MM.1S (cell line): ENCODE data around the gene MYO1F.

Experiments used
- DNase-seq: peaks from one replicate; pipeline ENCODE4 v3.0.0-alpha.2; 2015
- H2AFZ ChIP-seq: fragments of 300-600 bp; sonication (generic); 2 replicates; pipeline ENCODE4 v1.6.0; 2016; ENCODE audit warnings: antibody characterized with exemption, low read length
- H3F3A ChIP-seq: fragments of 300-600 bp; sonication (generic); 2 replicates; pipeline ENCODE4 v1.6.1; 2016; ENCODE audit warnings: mild to moderate bottlenecking, antibody characterized with exemption, low read length, moderate library complexity, mixed read lengths; ENCODE audit not compliant: insufficient read depth
- H3K27ac ChIP-seq: fragments of 300-600 bp; sonication (generic); 2 replicates; pipeline ENCODE4 v1.5.1; 2016; ENCODE audit warnings: mild to moderate bottlenecking, low read length
- H3K27me3 ChIP-seq: fragments of 300-600 bp; sonication (generic); replicated peaks from 2 replicates; pipeline ENCODE4 v1.6.0; 2016; ENCODE audit warnings: low read length; ENCODE audit not compliant: insufficient read depth
- H3K36me3 ChIP-seq: fragments of 300-600 bp; sonication (generic); replicated peaks from 2 replicates; pipeline ENCODE4 v1.6.1; 2016; ENCODE audit warnings: mild to moderate bottlenecking, low read length, mixed read lengths; ENCODE audit not compliant: insufficient read depth
- H3K4me1 ChIP-seq: fragments of 300-600 bp; sonication (generic); 2 replicates; pipeline ENCODE4 v1.6.1; 2016; ENCODE audit warnings: low read length, mixed read lengths
- H3K4me2 ChIP-seq: fragments of 300-600 bp; sonication (generic); 2 replicates; pipeline ENCODE4 v1.6.0; 2016; ENCODE audit warnings: low read depth, low read length
- H3K4me3 ChIP-seq: fragments of 300-600 bp; sonication (generic); 2 replicates; pipeline ENCODE4 v1.5.1; 2016; ENCODE audit warnings: low read length, mixed read lengths
- H3K79me2 ChIP-seq: fragments of 300-600 bp; sonication (generic); 2 replicates; pipeline ENCODE4 v1.6.1; 2016; ENCODE audit warnings: mixed run types, low read length, mixed read lengths
- H3K9ac ChIP-seq: fragments of 300-600 bp; sonication (generic); 2 replicates; pipeline ENCODE4 v1.6.1; 2016; ENCODE audit warnings: low read length, mixed read lengths
- H3K9me2 ChIP-seq: fragments of 300-600 bp; sonication (generic); replicated peaks from 2 replicates; pipeline ENCODE4 v1.6.1; 2016; ENCODE audit warnings: mild to moderate bottlenecking, low read length, mixed read lengths; ENCODE audit not compliant: insufficient read depth
- H3K9me3 ChIP-seq: fragments of 300-600 bp; sonication (generic); replicated peaks from 2 replicates; pipeline ENCODE4 v1.6.1; 2016; ENCODE audit warnings: mild to moderate bottlenecking, low read length, mixed read lengths; ENCODE audit not compliant: insufficient read depth
- H4K20me1 ChIP-seq: fragments of 300-600 bp; sonication (generic); 2 replicates; pipeline ENCODE4 v1.6.1; 2016; ENCODE audit warnings: mild to moderate bottlenecking, low read length, moderate library complexity, mixed read lengths; ENCODE audit not compliant: insufficient read depth
- EZH2 ChIP-seq: fragments of 300-600 bp; sonication (generic); optimal IDR thresholded peaks from 2 replicates; pipeline ENCODE3; 2017; ENCODE audit warnings: low read depth, mild to moderate bottlenecking, antibody characterized with exemption, low read length, mixed read lengths
- EZH2phosphoT487 ChIP-seq: fragments of 300-600 bp; sonication (generic); IDR thresholded peaks from 2 replicates; pipeline ENCODE4 v1.6.1; 2018; ENCODE audit warnings: antibody characterized with exemption, low read length
- TF ChIP-seq, protein P1 (sequence below): fragments of 300-600 bp; sonication (generic); IDR thresholded peaks from 2 replicates; pipeline ENCODE4 v1.5.1; 2016; ENCODE audit warnings: antibody characterized with exemption, low read length, mixed read lengths

Gene MYO1F

DNA sequence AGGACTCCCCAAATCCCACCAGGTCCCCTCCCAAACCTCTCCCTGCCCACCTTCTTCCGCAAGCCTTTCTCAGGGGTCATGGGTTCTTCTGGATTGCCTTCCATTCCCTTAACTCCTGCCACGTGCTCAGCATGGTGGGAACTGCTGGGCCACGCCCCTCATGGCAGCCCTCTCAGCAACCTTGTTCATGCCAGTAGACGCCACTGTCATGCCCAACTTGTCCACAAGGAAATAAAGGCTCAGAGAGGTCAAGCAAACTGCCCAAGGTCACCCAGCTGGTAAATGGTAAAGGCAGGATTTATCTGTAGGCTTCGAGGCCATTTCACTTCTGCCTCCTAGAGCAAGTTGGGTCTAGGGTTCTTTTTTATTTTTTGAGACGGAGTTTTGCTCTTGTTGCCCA, 85.7 kb downstream of the MYO1F start:
- DNase-seq, result no peak
- H3K9ac ChIP-seq, result no peak overlapping the region

GRCh38 chr19:8490873-8491272, 86.4 kb downstream of the MYO1F start:
- peaks cover 6% of the 10 kb centered on the region; the same call in 1 of the 2 replicates for H3K79me2 ChIP-seq
- H4K20me1 ChIP-seq, result no peaks in the 10 kb centered on the region
- no peaks in the 10 kb centered on the region for H3K4me1 ChIP-seq
- no peaks in the 10 kb centered on the region for H3K9me2 ChIP-seq
- no peak for DNase-seq
- no peak overlapping the region for H3K9ac ChIP-seq
- H3F3A ChIP-seq, result no peaks in the 10 kb centered on the region
- H3K4me3 ChIP-seq, result no peak overlapping the region
- H3K27ac ChIP-seq, result no peak overlapping the region
- peaks cover 9% of the 10 kb centered on the region for H3K36me3 ChIP-seq
- TF ChIP-seq, protein P1, sequence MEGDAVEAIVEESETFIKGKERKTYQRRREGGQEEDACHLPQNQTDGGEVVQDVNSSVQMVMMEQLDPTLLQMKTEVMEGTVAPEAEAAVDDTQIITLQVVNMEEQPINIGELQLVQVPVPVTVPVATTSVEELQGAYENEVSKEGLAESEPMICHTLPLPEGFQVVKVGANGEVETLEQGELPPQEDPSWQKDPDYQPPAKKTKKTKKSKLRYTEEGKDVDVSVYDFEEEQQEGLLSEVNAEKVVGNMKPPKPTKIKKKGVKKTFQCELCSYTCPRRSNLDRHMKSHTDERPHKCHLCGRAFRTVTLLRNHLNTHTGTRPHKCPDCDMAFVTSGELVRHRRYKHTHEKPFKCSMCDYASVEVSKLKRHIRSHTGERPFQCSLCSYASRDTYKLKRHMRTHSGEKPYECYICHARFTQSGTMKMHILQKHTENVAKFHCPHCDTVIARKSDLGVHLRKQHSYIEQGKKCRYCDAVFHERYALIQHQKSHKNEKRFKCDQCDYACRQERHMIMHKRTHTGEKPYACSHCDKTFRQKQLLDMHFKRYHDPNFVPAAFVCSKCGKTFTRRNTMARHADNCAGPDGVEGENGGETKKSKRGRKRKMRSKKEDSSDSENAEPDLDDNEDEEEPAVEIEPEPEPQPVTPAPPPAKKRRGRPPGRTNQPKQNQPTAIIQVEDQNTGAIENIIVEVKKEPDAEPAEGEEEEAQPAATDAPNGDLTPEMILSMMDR, result no peak
- TF ChIP-seq EZH2phosphoT487 (no peak), EZH2 (no peak)
- no peak overlapping the region for H2AFZ ChIP-seq
- no peaks in the 10 kb centered on the region for H3K27me3 ChIP-seq
- no peak overlapping the region for H3K4me2 ChIP-seq
- H3K9me3 ChIP-seq, result no peaks in the 10 kb centered on the region

More for the DNA sequence above, 85.7 kb downstream of the MYO1F start:
- Histone ChIP-seq H3F3A (no peaks in the 10 kb centered on the region), H3K4me2 (no peak overlapping the region), H3K27me3 (no peaks in the 10 kb centered on the region), H3K4me3 (no peak overlapping the region), H2AFZ (no peak overlapping the region), H3K36me3 (peaks cover 2% of the 10 kb centered on the region), H3K9me2 (no peaks in the 10 kb centered on the region), H4K20me1 (no peaks in the 10 kb centered on the region), H3K4me1 (no peaks in the 10 kb centered on the region), H3K79me2 (no peaks in the 10 kb centered on the region), H3K9me3 (no peaks in the 10 kb centered on the region), H3K27ac (no peak overlapping the region)
- TF ChIP-seq EZH2phosphoT487 (no peak), EZH2 (no peak)
- TF ChIP-seq, protein P1, result no peak

DNA sequence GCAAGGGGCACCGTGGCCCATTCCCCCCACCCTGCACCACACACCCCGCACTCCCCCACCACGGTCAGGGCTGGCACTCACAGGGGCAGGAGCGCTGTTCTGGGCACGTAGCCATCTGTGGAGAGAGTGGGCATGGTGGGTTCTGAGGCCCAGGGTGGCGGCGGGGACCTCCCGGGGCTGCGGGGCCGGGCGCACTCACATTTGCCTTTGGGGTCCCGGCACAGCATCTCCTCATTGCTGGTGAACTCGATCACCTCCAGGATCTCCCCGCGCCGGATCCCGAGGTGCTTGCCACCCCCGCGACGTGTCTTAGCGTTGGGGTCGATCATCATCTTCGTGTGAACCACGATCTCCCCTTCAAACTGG, 86.9 kb downstream of the MYO1F start:
- no peak overlapping the region for H2AFZ ChIP-seq
- no peak overlapping the region for H3K27ac ChIP-seq
- H3K36me3 ChIP-seq, result peaks cover 14% of the 10 kb centered on the region
- H3K9me3 ChIP-seq, result no peaks in the 10 kb centered on the region
- no peaks in the 10 kb centered on the region for H3K27me3 ChIP-seq
- TF ChIP-seq EZH2phosphoT487 (no peak), EZH2 (no peak)
- TF ChIP-seq, protein P1, result no peak
- H3K9me2 ChIP-seq, result no peaks in the 10 kb centered on the region
- no peaks in the 10 kb centered on the region for H3F3A ChIP-seq
- no peak overlapping the region for H3K4me2 ChIP-seq
- H3K4me3 ChIP-seq, result no peak overlapping the region
- H4K20me1 ChIP-seq, result no peaks in the 10 kb centered on the region
- no peak overlapping the region for H3K9ac ChIP-seq
- peaks cover 9% of the 10 kb centered on the region; the same call in 1 of the 2 replicates for H3K79me2 ChIP-seq
- no peak for DNase-seq
- no peaks in the 10 kb centered on the region for H3K4me1 ChIP-seq
